ENCODE data around the gene SLC6A14.

The SLC6A14 gene, protein sequence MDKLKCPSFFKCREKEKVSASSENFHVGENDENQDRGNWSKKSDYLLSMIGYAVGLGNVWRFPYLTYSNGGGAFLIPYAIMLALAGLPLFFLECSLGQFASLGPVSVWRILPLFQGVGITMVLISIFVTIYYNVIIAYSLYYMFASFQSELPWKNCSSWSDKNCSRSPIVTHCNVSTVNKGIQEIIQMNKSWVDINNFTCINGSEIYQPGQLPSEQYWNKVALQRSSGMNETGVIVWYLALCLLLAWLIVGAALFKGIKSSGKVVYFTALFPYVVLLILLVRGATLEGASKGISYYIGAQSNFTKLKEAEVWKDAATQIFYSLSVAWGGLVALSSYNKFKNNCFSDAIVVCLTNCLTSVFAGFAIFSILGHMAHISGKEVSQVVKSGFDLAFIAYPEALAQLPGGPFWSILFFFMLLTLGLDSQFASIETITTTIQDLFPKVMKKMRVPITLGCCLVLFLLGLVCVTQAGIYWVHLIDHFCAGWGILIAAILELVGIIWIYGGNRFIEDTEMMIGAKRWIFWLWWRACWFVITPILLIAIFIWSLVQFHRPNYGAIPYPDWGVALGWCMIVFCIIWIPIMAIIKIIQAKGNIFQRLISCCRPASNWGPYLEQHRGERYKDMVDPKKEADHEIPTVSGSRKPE

DNA sequence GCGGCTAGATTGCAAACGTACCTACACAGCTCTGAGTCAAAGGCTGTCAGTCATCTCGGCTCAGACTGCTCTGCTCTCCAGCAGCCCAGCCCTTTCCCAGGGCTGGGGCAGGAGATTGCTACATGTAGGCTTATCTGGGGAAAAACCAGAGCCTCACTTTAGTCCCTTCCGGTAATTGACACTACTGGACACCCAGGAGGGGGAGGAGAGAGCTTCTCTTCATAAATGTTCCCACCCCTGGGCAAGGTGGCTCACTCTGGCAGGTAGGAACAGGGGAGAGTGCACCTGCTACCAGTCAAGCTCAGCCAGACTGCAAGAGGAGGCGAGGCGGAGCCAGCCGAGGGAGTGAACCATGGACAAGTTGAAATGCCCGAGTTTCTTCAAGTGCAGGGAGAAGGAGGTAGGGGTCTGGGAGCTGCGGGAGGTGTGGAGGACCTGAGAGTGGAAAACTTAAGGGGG lies at the start of gene SLC6A14:
TSS of gene SLC6A14 (plus strand) at position 249 of the 459 bp plus-strand sequence. CDS start at position 353, 104 bp downstream.
- no peak for DNase-seq

DNA sequence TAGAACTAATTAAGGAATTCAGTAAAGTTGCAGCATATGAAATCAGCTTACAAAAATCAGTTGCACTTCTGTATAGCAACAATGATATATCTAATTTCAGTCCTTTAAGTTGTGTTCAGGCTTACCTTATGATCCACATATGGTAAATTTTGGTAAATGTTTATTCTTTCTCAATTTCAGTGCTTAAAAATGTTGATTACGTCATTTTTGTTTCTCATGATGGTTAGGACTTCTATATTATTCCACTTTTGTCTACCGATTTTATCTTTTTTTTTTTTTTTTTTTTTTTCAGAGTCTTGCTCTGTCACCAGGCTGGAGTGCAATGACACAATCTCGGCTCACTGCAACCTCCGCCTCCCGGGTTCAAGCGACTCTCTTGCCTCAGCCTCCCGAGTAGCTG lies 40.7 kb upstream of the SLC6A14 start:
- DNase-seq = no peak

DNA sequence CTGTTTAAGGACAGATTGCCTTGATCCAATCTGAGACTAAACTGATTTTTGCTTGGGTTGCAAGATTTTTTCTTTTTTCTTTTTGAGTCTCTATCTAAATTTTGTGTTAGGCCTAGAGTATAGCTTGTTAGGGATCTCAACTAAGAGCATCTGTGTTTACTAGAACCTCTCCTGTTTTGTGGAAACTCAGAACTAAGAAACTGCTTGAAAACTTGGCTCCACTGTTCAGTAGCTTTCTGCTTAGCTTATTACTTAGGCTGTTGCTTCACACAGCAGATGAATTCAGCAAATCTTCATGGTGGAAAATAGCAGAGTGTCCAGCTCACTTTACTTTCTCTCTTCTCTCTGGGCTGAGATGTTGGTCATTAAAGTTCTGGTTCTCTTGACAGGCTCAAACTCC lies 36.7 kb upstream of the SLC6A14 start:
- DNase-seq = no peak

DNA sequence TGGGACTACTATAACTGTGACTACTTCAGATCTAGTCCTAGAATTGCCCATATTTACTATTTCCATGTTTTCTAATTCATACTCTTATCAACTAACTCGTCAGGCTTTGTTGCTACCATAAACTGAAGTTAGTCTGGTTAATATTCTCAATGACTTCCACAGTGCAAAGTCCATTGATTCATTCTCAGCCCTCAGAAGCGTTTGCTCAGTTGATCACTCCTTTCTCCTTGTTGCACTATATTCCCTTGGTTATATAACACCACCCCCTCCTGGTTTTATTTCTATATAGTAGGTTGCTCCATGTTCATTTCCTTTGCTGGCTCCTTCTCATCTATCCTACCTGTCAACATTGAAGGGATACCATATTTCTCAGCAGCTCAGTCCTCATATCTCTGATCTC lies 27.2 kb upstream of the SLC6A14 start:
- no peak for DNase-seq

DNA sequence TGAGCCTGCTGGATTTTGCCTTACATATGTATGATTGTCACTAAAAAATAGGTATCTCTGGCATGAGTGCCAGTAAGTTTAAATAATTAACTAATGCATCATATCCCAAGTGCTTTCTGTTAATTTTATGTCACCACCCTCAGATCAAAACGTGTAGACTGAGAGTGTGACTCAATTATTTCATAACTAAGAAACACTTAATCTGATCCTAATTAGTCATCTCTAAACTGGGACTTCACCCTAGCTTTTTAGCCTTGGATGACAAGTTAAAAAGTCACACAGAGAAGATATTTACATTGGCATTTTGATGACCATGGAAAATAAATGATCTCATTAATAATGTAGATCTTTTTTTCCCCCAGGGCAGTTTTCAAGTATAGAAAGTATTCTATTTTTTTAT lies 23.1 kb upstream of the SLC6A14 start:
- no peak for DNase-seq

DNA sequence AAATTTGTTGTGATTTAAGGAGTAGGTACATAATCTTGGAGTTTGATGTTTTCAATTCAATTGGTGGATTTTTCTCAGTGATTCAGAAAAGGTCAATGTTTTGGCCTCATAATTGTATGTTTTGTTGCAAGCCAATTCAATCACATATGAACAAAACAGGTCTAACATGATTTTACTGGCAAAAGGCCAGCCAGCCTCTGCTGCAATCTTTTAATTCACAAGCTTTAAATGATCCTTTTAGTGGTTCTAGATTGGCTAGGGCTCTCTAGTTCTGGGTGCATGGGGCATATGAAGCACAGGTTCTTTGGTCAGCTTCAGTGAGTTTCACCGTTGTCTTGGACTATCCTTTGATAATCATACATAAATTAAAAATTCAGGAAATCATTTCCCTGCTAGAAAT lies 19.2 kb upstream of the SLC6A14 start:
- DNase-seq = no peak

DNA sequence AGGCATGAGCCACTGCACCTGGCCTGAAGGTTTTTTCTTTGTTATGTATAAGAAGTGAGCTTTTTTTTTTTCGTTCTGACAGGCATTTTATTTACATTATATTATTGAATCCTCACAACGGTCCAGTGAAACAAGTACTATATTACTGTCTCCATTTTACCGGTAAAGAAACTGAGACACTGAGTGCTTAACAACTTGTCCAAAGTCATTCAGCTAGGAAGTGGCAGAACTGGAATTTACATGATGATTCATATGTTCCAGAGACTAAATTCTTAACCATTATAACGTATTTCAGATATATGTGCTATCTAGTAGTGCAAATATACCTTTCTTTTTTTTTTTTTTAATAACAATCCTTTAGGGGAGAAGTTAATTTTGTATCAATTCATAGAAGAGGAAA lies 18.4 kb upstream of the SLC6A14 start:
- no peak for DNase-seq

DNA sequence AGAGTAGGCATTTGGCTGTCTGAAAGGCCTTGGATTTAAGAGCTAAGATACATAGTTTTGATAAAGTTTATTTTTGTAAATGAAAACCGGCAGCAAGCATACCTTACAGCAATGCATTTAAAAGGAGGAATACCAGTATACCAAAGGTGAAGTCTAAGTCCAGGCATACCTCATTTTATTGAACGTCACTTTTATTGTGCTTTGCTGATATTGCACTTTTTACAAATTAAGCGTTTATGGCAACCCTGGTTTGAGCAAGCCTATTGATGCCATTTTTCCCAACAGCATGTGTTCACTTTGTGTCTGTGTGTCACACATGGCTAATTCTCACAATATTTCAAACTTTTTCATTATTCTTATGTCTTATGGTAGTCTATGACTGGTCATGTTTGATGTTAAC lies 8.4 kb upstream of the SLC6A14 start:
- no peak for DNase-seq

DNA sequence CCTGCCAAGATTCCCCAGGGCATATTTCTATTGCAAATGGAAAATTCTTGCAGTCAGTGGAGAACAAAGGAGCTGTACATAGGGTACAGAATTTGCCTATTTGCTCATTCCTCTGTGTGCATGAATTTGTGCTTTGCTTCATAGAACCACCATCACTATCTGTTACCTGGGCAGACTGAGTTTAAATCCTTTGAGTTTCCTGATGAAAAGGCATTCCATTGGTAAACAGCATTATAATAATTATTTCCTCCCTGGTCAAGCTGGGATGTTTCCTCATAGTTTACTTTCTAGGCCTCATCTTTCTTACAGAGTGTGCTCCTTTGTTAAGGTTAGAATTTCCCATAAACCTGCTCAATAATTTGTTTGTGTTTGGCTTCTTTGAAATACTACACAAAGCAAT lies 809 bp upstream of the SLC6A14 start:
- DNase-seq = no peak

DNA sequence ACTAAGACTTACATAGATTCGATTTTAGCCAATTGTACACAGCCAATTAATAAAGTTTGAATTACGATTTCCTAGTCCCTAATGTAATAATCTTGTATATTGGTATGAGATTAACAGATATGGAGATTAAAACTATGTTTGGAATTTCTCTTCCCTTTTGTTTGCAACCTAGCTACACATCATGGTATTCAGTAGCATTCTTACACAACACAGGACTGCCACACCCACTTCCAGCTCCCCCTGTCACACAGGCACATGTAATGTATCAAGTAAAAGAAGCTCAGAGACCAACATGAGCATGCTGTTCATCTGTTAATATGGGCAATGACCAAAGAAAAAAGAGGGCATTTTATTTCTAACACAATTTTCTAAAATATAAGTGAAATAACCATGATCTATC lies 12.8 kb downstream of the SLC6A14 start:
- no peak for DNase-seq

DNA sequence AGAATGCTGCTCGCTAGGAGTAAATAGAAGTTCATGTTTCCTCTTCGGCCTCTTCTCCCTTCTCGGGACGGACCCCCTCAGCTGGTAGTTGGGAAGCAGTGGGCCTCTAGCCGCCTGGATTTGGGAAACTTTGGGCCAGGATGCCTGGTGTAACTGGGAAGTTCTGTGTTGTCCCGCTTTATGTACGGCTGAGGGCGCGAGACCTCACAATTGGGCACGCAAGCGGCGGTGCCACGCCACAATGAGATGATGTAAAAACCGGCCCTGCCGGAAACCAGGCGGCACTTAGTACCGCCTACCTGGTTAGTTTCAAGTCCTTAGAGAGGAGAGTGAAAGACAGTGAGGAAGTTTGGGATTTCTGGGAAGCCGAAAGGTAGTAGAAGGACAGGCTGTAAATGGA lies 26.4 kb downstream of the SLC6A14 start, which contains the start of gene CT83:
TSS of gene CT83 (minus strand) at position 155 of the 400 bp plus-strand sequence. CDS start at position 35, 120 bp downstream.
- DNase-seq = no peak

DNA sequence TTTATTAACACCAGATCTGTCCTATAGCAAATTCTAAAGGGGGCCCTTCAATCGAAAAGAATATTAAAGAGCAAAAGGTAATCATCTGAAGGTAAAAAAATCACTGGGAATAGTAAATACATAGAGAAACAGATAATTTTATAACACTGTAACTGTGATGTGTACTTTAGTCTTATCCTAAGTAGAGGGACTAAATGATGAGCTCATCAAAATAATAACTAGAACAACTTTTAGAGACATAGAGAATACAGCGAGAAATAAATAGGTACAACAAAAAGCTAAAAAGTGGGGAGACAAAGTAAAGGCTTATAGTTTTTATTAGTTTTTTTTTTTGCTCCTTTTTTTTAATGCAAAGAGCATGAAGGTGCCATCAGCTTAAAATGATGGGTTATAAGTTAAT lies 43.7 kb downstream of the SLC6A14 start:
- no peak for DNase-seq

DNA sequence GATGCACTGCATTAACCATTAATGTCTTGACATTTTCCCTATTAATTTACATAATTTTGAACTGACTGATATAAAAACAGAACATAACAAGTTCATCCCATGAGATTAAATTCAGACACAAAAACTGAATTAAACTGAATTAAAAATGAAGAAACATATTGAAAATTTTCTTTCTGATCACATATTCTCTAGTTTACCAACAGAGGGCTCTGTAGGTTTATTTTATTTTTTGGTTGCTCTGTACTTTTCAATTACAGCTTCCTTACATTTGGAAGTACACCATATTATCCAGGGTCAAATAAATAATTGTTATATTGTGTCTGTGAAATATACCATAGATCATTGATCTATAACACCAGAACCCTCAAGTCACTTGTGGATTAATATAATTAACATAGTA lies 53.7 kb downstream of the SLC6A14 start:
- peak in 1 of 2 experiments; percentile 3 for DNase-seq

DNA sequence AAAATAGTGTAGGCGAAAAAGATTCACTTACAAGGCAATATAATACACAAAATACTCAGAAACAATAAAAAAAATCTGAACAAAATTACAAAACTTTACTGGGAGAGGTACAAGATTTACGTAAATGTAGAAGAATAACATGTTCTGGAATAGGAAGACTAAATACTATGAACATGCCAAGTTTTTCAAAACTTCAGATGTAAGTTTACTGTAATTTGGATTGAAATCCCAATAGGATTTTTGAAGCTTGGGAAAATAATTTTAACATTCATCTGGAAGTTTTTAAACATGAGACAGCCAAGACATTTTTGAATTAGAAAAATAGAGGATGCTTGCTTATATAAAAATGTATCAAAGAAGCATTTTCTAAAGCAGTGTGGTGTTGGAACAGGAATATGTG lies 56.9 kb downstream of the SLC6A14 start:
- DNase-seq = no peak

DNA sequence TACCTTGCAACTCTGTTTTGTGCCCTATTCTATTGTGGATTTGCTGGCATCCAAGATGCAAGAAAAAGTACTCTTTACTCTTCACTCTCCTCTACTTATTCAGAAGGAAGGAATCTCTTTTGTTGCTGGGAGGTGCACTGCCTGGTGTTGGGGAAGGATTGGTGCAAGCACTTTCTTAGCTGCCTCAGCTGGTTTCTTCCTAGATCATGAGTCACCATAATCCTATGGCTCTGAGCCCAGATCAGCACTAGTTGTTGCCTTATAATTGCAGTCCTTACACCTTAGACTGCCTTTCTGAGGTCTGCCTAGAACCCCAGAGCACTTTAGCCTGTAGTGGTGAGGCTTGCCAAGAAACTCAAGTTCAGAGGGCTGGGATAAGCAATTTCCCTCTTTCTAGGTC lies 63.4 kb downstream of the SLC6A14 start:
- DNase-seq = no peak
